ENCODE data around the gene HSPH1.

The HSPH1 gene

DNA sequence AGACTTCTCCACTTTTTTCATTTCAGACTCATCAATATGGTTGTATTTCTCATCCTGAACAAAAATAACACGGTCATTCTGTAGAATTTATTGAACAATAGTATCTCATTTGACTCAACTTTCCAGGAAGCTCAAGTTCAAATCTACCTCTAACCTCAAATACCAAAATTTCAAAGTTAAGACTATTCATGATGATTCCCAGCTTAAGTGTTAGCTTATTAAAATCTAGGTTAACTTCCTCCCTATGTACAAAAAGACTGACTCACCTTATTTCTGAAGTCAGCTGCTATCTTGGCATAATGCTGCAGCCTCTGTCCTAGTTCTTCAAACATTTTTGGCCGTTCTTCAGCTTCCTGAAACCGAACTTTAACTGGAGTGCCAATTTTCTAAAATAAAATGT is 23.2 kb downstream of the HSPH1 start:
- DNase-seq (ENCODE audit: low read depth) = no peak
- TF ChIP-seq, protein P1, sequence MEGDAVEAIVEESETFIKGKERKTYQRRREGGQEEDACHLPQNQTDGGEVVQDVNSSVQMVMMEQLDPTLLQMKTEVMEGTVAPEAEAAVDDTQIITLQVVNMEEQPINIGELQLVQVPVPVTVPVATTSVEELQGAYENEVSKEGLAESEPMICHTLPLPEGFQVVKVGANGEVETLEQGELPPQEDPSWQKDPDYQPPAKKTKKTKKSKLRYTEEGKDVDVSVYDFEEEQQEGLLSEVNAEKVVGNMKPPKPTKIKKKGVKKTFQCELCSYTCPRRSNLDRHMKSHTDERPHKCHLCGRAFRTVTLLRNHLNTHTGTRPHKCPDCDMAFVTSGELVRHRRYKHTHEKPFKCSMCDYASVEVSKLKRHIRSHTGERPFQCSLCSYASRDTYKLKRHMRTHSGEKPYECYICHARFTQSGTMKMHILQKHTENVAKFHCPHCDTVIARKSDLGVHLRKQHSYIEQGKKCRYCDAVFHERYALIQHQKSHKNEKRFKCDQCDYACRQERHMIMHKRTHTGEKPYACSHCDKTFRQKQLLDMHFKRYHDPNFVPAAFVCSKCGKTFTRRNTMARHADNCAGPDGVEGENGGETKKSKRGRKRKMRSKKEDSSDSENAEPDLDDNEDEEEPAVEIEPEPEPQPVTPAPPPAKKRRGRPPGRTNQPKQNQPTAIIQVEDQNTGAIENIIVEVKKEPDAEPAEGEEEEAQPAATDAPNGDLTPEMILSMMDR (IDR thresholded peaks at IDR 0.05; ENCODE audit: low read depth, low read length, missing control alignments) = no peak
- in situ Hi-C loops (cut with HindIII; ENCODE audit: low sequenced_read_pairs) = no loop called here
- no peak overlapping the region for H3K4me3 ChIP-seq (ENCODE audit: low read depth, low read length)

DNA sequence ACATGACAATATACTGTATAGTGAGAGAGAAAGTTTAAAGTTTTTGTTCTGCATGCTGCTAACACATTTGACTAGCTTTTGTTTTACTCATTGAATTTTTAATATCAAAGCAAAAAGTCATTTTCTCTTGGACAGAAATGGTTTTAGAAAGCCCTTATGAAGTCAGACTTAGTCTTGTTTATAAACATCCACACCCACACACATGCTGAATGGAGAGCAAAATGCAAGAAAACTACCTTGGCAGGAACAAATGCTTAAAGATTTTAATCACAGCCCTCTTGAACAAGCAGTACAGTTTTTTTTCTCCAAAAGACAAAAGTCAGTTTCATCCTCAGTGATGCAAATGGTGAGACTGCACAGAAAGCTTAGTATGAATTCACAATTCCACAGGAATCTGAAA is 25.0 kb downstream of the HSPH1 start:
- TF ChIP-seq, protein P1 (IDR thresholded peaks at IDR 0.05; ENCODE audit: low read depth, low read length, missing control alignments) = no peak
- DNase-seq (ENCODE audit: low read depth) = no peak
- in situ Hi-C loops (cut with HindIII; ENCODE audit: low sequenced_read_pairs) = no loop called here
- H3K4me3 ChIP-seq (ENCODE audit: low read depth, low read length) = no peak overlapping the region

DNA sequence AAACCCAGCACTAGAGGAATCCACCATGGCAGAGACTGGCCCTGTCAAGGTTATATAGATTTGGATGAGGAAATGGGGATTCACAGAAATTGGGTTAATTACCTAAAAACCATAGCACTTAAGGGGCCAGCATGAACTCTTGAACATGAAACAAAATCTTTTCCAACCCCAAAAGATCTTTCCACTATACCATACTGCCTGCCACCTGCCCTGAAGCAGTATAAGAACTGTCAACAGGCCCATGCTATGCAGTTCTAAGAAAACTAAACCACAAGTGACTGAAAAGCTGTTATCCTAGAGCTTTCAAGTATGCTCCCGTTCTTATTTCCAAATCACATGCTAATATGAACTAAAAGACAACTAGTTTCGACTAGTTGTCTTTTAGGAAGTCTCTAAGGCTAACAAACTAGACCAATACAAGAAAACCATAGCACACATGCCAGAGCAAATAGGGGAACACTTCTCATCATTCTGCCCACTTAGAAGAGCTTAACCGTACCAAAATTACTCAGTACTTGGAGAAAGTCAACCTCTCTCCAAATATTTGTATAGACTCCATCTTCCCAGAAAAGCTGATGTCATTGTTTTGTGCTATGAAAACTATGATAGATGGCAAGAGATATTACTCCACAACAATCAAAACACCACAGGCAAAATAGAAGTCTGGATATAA is 27.5 kb downstream of the HSPH1 start:
- TF ChIP-seq, protein P1 (IDR thresholded peaks at IDR 0.05; ENCODE audit: low read depth, low read length, missing control alignments) = no peak
- in situ Hi-C loops (cut with HindIII; ENCODE audit: low sequenced_read_pairs) = no loop called here
- no peak overlapping the region for H3K4me3 ChIP-seq (ENCODE audit: low read depth, low read length)
- no peak for DNase-seq (ENCODE audit: low read depth)

DNA sequence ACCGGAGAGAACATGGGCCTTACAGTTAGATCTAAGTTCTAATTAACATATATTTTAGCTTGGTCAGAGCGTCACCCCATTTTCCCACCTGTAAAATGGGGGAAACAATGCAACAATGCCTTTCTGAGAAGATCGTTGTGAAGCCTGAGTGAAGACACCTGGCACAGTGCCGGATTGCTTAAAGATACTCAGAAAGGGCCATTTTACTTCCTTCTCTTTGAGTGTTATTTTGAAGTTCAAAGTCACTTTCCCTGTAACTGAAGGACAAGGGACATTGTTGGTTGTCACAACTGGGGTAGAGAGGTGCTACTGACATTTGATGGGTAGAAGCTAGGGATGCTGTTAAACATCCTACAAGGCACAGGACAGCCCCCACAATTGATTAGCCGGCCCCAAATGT is 28.1 kb downstream of the HSPH1 start:
- H3K4me3 ChIP-seq (ENCODE audit: low read depth, low read length) = no peak overlapping the region
- no peak for DNase-seq (ENCODE audit: low read depth)
- TF ChIP-seq, protein P1 (IDR thresholded peaks at IDR 0.05; ENCODE audit: low read depth, low read length, missing control alignments) = no peak
- in situ Hi-C loops (cut with HindIII; ENCODE audit: low sequenced_read_pairs) = no loop called here

DNA sequence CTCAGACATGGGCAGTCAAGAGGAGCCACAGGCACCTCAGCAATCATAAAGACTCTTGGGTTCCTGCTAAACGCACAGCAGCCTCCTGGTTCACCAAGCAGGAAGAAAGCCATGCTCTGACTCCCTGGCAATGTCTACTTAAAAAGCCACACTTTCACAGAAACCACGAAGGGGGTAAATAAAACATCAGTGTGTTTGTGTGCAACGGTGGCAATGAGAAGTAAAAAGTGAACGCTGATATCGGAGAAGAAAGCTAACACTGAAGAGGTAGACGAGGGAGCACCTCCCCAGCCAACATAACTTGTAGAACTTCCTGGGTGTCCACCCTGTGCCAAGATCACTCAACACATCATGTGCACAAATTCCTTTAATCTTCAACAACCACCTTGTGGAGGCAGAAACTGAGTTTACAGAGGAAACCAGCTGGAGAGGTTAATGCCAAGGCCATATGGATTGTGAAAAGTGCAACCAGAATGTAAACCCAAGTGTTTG is 30.2 kb downstream of the HSPH1 start:
- TF ChIP-seq, protein P1 (IDR thresholded peaks at IDR 0.05; ENCODE audit: low read depth, low read length, missing control alignments) = no peak
- in situ Hi-C loops (cut with HindIII; ENCODE audit: low sequenced_read_pairs) = no loop called here
- H3K4me3 ChIP-seq (ENCODE audit: low read depth, low read length) = no peak overlapping the region
- no peak for DNase-seq (ENCODE audit: low read depth)

DNA sequence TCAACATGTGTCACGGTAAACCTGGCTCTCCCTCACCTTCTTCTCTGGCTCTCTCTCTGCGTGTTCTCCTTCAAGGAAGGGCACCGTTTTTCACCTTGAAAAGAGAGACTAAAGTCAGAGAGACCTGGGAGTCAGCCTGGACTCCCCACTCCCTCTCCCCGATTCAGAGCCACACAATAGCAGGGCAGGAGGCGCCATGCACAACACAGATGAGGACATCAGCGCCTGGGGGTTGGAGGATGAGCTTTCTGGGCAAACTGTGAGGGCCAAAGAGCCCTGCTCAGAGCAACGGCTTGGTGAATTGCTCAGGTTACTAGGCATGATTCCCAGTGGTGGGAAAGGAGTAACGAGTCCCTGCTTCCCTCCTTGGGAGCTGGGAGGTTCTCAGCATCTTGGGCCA is 32.3 kb downstream of the HSPH1 start:
- in situ Hi-C loops (cut with HindIII; ENCODE audit: low sequenced_read_pairs) = no loop called here
- no peak overlapping the region for H3K4me3 ChIP-seq (ENCODE audit: low read depth, low read length)
- TF ChIP-seq, protein P1 (IDR thresholded peaks at IDR 0.05; ENCODE audit: low read depth, low read length, missing control alignments) = no peak
- DNase-seq (ENCODE audit: low read depth) = no peak

All from astrocyte of the cerebellum (primary cell).